ENCODE measurements around the gene SHISAL2A. TPM values are rescaled to one million over a fixed set of nuclear protein-coding genes. Genes with fewer than 3 reads are reported as not detected.

Gene SHISAL2A
- total and polyA plus RNA-seq, 2 of the 8 experiments (the other 6 are each of a cell fraction or from before 2014, with no cell fraction given) = 0.74 to 2.1 TPM

- TF ChIP-seq CHD7 (IDR thresholded peaks at IDR 0.05; ENCODE audit: insufficient replicate concordance, low read length) (no peak), USF2 (IDR thresholded peaks at IDR 0.05; ENCODE audit: low read length) (no peak), TBP (IDR thresholded peaks at IDR 0.05; ENCODE audit: low read depth, low read length) (peak; percentile 14; the same call in 1 of the 2 replicates), SUZ12 (IDR thresholded peaks at IDR 0.05; ENCODE audit: low read length) (peak; percentile 76), TAF7 (optimal IDR thresholded peaks at IDR 0.05; ENCODE audit: borderline replicate concordance, low read depth, low read length) (no peak), TAF1 (IDR thresholded peaks at IDR 0.05; ENCODE audit: low read depth, low read length) (no peak), BACH1 (IDR thresholded peaks at IDR 0.05; ENCODE audit: low read length) (no peak), CBX5 (IDR thresholded peaks at IDR 0.05; ENCODE audit: low read depth, low read length) (no peak), SP4 (IDR thresholded peaks at IDR 0.05; ENCODE audit: low read length) (no peak), SAP30 (IDR thresholded peaks at IDR 0.05; ENCODE audit: insufficient read depth, insufficient replicate concordance, low read length) (no peak), KDM1A (IDR thresholded peaks at IDR 0.05; ENCODE audit: borderline replicate concordance, low read length) (no peak)
Observed at GRCh38 chr1:52633291-52633754, 355 bp downstream of the SHISAL2A start (continued).

All from H1 (cell line).